Muscle layer of duodenum (tissue), 2 donors: ENCODE measurements around the gene PCDH9.

Source experiments
- H3K27ac ChIP-seq: one replicate; pipeline ENCODE4 v1.7.0; 2013; ENCODE audit warnings: mild to moderate bottlenecking, low read length
- H3K27me3 ChIP-seq: one replicate; pipeline ENCODE4 v1.7.0; 2013; ENCODE audit warnings: low read depth, mild to moderate bottlenecking, control low read depth, low read length
- H3K36me3 ChIP-seq, 2 donors: one replicate each; pipeline ENCODE4 v1.7.0; 2013; ENCODE audit warnings: low read length in 2 of 2, control low read depth in 1 of 2, mild to moderate bottlenecking in 1 of 2; ENCODE audit not compliant: insufficient read depth in 2 of 2, control insufficient read depth in 1 of 2
- H3K4me1 ChIP-seq, 2 donors: one replicate each; pipeline ENCODE4 v1.7.0; 2013; ENCODE audit warnings: low read length in 2 of 2, mild to moderate bottlenecking in 2 of 2, control low read depth in 1 of 2, moderate library complexity in 1 of 2; ENCODE audit not compliant: insufficient read depth in 2 of 2, control insufficient read depth in 1 of 2
- H3K4me3 ChIP-seq, 2 donors: one replicate each; pipeline ENCODE4 v1.7.0; 2013; ENCODE audit warnings: low read length in 2 of 2, low read depth in 1 of 2, mild to moderate bottlenecking in 1 of 2
- H3K9me3 ChIP-seq, 2 donors: one replicate each; pipeline ENCODE4 v1.7.0; 2013; ENCODE audit warnings: low read length in 2 of 2, control low read depth in 1 of 2, mild to moderate bottlenecking in 1 of 2; ENCODE audit not compliant: control insufficient read depth in 1 of 2
- donor health status: healthy.

The PCDH9 gene

DNA sequence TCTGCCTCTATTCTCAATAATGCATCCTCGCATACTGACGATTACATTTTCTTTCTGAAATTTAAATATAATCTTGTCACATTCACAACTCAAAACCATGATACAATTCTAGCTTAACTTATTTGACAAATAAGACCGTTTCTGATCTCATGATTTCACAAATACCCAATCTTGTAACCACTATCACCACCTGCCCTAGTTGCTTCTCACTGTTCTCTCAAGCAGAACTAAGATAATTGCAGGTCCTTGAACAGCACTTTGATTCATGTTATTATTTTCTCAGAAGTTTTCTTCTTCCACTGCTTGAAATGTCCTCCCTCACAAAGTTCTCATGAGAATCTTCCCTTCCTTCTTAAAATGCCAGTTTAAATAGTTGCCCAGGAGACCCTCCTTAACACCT lies 211.4 kb downstream of the PCDH9 start:
- Histone ChIP-seq H3K4me1 (no peaks in the 10 kb centered on the region), H3K9me3 (no peaks in the 10 kb centered on the region), H3K27me3 (no peaks in the 10 kb centered on the region), H3K27ac (no peak overlapping the region), H3K36me3 (no peaks in the 10 kb centered on the region), H3K4me3 (no peak overlapping the region)

DNA sequence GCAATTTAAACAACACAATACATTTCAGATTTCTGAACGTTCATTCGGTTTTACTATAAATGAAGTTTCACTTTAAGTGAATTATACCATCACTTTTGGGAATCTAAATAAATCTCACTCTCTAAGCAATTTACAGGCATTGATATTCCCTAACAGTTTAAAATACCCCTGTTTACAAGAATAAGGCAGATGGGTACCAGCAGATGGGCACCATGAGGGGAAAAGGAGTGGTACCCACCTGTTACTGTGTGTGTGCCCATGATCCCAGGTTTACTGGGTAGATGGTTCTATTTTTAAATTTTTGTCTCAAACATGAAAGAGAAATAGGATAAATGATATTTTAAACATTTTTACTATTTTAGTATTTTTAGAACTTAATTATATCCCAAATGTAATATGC lies 212.9 kb downstream of the PCDH9 start:
- Histone ChIP-seq H3K4me3 (no peak overlapping the region), H3K27me3 (no peaks in the 10 kb centered on the region), H3K36me3 (no peaks in the 10 kb centered on the region), H3K27ac (no peak overlapping the region), H3K9me3 (no peaks in the 10 kb centered on the region), H3K4me1 (no peaks in the 10 kb centered on the region)

DNA sequence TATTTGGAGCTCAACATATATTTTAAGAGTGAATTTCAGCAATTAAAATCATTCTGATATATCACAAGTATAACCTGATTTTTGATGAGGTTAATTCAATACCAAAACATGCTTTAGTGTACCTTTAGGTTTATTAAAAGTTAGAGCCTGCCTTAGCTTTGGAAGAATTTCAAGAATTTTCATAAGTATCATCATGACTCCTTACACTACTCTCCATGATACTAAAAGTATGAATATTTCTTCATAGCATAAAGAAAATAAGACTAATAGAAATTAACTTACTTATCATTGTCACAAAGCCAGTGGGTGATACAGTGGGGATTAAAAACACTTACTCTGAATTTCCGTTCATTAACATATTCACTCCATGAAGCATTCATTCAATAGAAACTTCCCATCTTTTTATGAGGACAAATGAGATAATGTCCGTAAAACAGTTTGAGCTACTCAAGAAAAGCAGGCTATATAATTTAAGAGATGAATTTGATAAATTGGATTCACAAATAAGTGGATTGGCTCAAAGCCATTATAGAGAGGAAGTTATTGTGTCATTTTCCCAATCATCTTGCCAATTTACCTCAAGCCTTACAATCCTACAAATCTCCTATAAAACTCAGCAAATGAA lies 214.0 kb downstream of the PCDH9 start:
- no peaks in the 10 kb centered on the region for H3K9me3 ChIP-seq
- no peaks in the 10 kb centered on the region for H3K27me3 ChIP-seq
- H3K4me1 ChIP-seq = no peaks in the 10 kb centered on the region
- no peak overlapping the region for H3K27ac ChIP-seq
- H3K4me3 ChIP-seq = no peak overlapping the region
- no peaks in the 10 kb centered on the region for H3K36me3 ChIP-seq

DNA sequence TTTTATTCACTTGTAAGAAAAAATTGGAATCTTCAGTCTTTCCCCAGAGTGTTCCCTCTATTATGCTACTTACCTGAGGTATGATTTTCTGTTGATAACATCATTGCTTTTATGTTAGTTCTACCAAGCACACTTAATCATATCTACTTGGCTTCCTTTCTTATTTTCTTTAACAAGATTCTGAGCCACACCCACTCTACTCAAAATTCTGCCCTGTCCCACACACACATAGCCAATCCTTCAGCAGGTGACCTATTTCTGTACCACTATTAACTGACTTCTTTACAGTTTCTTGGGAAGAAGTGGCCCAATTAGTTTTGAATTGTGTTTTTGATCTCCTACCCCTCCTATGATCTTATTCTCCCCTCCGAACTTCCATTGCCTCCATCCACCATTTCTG lies 215.7 kb downstream of the PCDH9 start:
- Histone ChIP-seq H3K27ac (no peak overlapping the region), H3K27me3 (no peaks in the 10 kb centered on the region), H3K9me3 (no peaks in the 10 kb centered on the region), H3K4me1 (no peaks in the 10 kb centered on the region), H3K4me3 (no peak overlapping the region), H3K36me3 (no peaks in the 10 kb centered on the region)

DNA sequence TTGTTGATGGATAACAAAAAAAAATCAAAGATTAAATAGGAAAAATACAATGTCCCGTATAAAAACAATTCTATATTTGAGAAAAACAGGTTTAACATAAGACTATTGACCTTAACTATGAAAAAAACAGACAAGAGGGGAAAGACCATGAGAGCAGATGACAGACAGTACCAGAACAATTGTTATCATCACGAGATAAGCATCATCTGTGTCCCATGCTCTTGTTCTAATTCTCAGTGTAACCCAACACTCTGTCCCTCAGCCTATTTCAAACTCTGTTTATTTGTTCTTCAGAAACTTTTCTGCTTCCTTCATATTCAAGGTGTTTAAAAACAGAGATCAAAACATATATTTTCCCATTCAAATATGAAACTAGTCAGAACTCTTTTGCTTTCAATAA lies 216.4 kb downstream of the PCDH9 start:
- Histone ChIP-seq H3K9me3 (no peaks in the 10 kb centered on the region), H3K27ac (no peak overlapping the region), H3K4me1 (no peaks in the 10 kb centered on the region), H3K36me3 (no peaks in the 10 kb centered on the region), H3K27me3 (no peaks in the 10 kb centered on the region), H3K4me3 (no peak overlapping the region)

DNA sequence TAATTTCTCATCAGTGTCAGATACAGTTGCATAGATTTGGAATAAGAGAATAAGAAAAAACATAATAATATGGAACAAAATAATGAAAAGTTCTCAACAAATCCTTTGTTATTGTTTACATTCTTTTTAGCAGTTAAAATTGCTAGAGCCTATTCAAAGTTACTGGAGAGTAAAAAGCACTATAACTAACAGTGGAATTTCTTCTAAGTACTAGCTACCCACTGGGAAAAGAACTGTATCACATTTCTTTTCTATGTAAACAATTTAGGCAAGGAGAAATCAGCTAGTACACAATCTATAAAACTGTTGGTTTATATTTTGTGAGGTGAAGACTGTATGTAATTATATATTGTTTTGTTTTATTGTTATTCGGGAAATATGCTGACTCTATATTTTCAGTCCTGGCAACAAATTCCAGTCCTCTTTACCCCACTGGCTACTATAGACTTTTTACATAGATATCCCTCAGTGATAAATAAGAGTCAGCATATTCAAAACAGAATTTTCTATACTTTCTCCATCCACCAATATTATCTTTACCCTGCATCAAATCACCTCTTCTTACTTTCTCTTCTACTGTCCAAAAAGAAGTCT lies 222.0 kb downstream of the PCDH9 start:
- H3K27me3 ChIP-seq = no peaks in the 10 kb centered on the region
- H3K4me3 ChIP-seq = no peak overlapping the region
- no peaks in the 10 kb centered on the region for H3K9me3 ChIP-seq
- no peak overlapping the region for H3K27ac ChIP-seq
- no peaks in the 10 kb centered on the region for H3K36me3 ChIP-seq
- H3K4me1 ChIP-seq = no peaks in the 10 kb centered on the region

DNA sequence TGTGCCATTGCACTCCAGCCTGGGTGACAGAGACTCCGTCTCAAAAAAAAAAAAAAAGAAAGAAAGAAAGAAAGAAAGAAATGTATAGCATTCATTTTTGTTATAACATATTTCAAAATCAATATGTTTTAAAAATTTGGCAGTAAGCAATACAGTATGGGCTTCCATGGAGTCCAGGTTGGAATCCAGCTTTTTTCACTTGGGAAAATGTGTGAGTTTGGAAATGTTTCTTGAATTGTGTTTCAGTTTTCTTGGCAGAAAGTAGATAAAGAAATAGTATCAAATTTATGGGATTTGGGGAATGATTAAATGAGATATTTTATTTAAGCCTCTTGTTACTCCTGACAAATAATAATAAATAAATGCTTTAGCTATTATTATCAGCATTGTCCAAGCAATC lies 225.6 kb downstream of the PCDH9 start:
- Histone ChIP-seq H3K36me3 (no peaks in the 10 kb centered on the region), H3K4me1 (no peaks in the 10 kb centered on the region), H3K9me3 (no peaks in the 10 kb centered on the region), H3K27ac (no peak overlapping the region), H3K27me3 (no peaks in the 10 kb centered on the region), H3K4me3 (no peak overlapping the region)

DNA sequence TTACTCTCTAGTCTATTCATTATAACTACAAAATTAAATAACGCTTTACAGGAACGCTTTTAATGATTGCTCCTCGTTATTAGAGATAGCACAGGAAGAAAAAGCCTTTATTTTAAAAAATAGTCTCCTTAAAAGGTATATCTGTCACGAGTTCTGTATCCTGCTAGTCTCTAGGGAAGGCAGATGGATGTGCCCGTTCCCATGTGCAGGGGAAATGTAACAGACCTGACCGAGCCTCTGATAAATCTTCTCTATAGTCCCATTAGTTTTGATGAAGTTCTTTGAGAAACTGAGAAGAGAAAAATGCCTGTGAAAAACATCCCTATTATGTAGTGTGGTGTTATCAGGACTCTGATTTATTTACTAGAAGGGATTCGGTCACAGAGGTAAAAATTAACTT lies 226.4 kb downstream of the PCDH9 start:
- Histone ChIP-seq H3K4me1 (no peaks in the 10 kb centered on the region), H3K27ac (no peak overlapping the region), H3K27me3 (no peaks in the 10 kb centered on the region), H3K4me3 (no peak overlapping the region), H3K36me3 (no peaks in the 10 kb centered on the region), H3K9me3 (no peaks in the 10 kb centered on the region)

DNA sequence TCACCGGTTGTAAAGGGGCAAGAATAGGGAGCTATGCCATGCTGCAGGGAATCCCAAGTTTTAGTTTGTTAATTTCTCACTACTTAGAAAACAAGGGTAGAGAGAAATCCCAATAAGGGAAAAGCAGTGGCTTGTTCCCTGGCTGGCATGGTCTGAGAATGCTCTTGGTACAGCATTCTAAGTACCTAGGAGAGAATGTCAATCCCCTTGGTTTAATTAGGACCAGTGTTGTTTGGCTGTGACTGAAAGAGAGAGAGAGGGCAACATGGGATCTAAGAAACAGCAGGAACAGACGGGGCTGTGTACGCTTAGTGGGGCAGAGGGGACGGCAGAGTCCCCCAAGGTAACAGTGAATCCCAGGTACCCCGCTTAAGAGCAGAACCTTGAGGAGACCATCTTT lies 228.8 kb downstream of the PCDH9 start:
- H3K9me3 ChIP-seq = no peaks in the 10 kb centered on the region
- no peaks in the 10 kb centered on the region for H3K27me3 ChIP-seq
- H3K4me1 ChIP-seq = no peaks in the 10 kb centered on the region
- H3K36me3 ChIP-seq = no peaks in the 10 kb centered on the region
- H3K27ac ChIP-seq = no peak overlapping the region
- H3K4me3 ChIP-seq = no peak overlapping the region

DNA sequence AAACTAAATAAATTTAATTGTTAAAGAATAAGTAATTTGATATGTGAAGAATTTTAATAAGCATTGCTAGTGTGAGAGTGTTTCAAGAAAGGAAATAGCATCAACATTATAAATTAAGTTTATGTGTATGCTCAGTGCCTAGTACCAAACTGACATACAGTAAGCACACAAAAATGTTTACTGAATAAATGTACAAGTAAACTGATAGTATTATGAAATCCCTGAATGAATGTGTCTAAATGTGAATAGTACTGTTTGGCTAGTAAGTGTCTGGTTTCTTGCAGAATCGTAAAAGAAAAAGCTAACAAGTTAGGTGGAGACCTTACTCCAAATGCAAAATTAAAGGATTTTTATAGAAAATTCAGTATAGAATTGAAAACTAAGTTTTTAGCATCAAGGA lies 233.6 kb downstream of the PCDH9 start:
- no peak overlapping the region for H3K27ac ChIP-seq
- H3K4me1 ChIP-seq = peaks cover 0 to 8% of the 10 kb centered on the region in 2 donors
- H3K4me3 ChIP-seq = no peak overlapping the region
- H3K36me3 ChIP-seq = no peaks in the 10 kb centered on the region
- H3K27me3 ChIP-seq = no peaks in the 10 kb centered on the region
- H3K9me3 ChIP-seq = no peaks in the 10 kb centered on the region

DNA sequence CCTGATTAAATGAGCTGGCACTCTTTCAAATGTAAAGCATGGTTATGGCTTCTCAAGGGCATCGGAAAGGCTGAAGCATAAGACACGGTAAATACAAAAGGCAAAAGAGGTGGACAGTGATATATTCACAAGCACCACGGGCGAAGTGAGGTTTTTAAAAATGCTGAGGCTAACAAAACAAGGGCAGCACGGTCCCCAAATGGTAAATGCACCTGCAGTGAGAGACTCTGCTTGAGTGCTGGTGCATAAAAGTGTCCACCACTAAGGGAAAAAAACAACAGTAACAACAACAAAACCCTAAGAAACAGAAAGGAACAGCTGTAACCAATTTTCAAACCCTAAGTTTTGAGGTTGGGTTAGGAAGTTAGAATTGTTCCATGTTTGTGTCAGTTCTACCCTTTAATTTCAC lies 234.9 kb downstream of the PCDH9 start:
- H3K4me1 ChIP-seq = peaks cover 0 to 8% of the 10 kb centered on the region in 2 donors
- H3K27me3 ChIP-seq = no peaks in the 10 kb centered on the region
- no peak overlapping the region for H3K4me3 ChIP-seq

More for the DNA sequence above, 234.9 kb downstream of the PCDH9 start:
- Histone ChIP-seq H3K27ac (no peak overlapping the region), H3K36me3 (no peaks in the 10 kb centered on the region), H3K9me3 (no peaks in the 10 kb centered on the region)
